GM13977 (cell line): Measurements from ENCODE around the gene VENTX.

Experiments
- DNase-seq: peaks from one replicate; pipeline ENCODE4 v3.0.0; 2012; ENCODE audit warnings: low spot score
- in situ Hi-C: fragments of 300-500 bp; cut with MboI; formaldehyde crosslinking; loops from one replicate; pipeline ENCODE4 v1.12.0; 2022; ENCODE audit warnings: low sequenced_read_pairs, low pct_unique_long_range_greater_than_20kb, mixed read lengths, inconsistent platforms; ENCODE audit not compliant: unreplicated experiment
- TF ChIP-seq, protein P1 (sequence below): IDR thresholded peaks from 2 replicates; pipeline ENCODE4 v1.5.1; 2012; ENCODE audit warnings: mild to moderate bottlenecking, control low read depth; ENCODE audit not compliant: insufficient read depth; ENCODE audit errors: extremely low read depth, missing control alignments

VENTX gene

DNA sequence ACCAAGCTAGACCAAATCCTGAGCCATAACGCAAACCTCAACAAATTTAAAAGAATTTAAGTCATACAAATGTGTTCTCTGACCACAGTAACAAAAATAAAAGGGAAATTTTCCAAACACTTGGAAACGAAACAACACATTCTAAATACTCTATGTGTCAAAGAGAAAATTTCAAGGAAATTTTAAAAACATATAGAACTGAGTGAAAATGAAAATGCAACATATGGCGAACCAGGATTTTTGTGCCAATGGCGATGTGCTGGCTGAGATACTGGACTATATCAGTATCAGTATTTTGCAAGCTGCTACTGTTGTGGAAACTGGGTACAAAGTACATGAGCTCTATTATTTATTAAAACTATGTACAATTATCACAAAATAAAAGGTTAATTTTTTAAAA lies 43.5 kb upstream of the VENTX start:
- in situ Hi-C loops, result no loop called here
- DNase-seq, result no peak
- TF ChIP-seq, protein P1, sequence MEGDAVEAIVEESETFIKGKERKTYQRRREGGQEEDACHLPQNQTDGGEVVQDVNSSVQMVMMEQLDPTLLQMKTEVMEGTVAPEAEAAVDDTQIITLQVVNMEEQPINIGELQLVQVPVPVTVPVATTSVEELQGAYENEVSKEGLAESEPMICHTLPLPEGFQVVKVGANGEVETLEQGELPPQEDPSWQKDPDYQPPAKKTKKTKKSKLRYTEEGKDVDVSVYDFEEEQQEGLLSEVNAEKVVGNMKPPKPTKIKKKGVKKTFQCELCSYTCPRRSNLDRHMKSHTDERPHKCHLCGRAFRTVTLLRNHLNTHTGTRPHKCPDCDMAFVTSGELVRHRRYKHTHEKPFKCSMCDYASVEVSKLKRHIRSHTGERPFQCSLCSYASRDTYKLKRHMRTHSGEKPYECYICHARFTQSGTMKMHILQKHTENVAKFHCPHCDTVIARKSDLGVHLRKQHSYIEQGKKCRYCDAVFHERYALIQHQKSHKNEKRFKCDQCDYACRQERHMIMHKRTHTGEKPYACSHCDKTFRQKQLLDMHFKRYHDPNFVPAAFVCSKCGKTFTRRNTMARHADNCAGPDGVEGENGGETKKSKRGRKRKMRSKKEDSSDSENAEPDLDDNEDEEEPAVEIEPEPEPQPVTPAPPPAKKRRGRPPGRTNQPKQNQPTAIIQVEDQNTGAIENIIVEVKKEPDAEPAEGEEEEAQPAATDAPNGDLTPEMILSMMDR, result no peak

DNA sequence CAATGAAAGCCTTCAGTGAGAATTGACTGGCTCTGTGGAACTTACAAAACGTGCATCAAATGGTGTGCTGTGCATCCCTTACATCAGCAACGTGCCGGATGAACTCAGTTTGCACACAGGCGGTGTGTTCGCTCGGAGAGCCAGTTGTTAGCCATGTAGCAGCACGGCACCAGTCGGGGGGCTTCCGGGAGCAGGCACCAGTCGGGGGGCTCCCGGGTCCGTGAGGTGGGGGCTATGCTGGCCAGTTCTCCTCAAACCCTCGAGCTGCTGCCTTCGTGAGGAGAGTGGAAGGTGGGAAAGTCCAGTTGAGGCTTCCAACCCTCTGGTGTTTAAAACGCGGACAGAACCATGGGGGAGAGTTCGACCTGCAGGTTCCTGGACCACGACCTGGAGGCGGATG lies 42.6 kb upstream of the VENTX start:
- in situ Hi-C loops, result no loop called here
- TF ChIP-seq, protein P1, result no peak
- DNase-seq, result no peak

DNA sequence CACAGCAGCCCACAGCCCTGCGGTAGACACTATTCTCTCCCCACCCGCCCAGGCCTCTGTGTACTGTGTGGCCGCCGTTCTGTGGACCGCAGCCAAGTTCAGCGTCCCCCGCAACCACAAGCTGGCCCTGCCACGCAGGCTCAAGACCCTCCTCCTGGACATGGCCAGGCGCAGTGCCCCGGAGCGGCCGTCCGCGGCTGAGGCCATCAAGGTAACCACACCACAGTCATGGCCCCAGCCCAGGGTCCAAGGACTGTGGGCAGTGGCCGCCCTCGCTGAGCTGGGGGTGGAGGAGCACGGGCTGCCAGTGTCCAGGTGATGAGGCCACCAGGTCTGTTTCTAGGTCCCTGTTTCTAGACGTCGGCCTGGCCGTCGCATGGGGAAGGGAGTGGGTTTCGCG lies 42.0 kb upstream of the VENTX start:
- in situ Hi-C loops, result no loop called here
- no peak for DNase-seq
- TF ChIP-seq, protein P1, result no peak

DNA sequence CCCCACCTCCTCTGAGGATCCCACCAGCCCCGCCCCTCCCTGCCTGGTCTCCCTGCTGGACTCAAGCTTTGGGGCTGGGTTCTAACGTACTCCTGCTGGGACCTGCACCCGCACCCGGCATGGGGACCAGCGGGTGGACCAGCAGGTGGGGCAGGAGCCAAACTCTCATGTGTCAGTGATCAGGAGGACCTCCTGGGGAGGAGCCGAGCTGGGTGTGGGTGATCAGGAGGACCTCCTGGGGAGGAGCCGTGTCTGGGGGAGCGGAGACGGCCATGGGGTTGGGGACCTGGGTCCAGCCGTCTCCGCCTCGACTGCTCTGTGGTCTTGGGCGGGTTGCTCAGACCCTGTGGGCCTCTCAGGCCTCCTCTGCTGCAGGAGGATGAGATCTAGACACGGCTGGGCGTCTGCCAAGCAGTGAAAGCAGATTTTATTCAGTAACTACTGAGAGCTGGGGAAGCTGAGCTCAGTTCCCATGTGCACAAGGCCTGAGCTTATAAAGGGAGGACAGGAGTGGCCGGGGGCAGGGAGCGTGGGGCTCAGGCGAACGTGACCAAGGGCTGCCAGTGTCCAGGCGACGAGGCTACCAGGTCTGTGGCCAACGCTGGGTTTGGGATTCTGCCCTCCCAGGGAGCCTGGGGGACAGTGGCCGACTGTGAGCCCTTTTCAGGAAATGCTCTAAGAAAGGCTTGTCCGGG lies 41.3 kb upstream of the VENTX start:
- in situ Hi-C loops, result no loop called here
- TF ChIP-seq, protein P1, result no peak
- no peak for DNase-seq

DNA sequence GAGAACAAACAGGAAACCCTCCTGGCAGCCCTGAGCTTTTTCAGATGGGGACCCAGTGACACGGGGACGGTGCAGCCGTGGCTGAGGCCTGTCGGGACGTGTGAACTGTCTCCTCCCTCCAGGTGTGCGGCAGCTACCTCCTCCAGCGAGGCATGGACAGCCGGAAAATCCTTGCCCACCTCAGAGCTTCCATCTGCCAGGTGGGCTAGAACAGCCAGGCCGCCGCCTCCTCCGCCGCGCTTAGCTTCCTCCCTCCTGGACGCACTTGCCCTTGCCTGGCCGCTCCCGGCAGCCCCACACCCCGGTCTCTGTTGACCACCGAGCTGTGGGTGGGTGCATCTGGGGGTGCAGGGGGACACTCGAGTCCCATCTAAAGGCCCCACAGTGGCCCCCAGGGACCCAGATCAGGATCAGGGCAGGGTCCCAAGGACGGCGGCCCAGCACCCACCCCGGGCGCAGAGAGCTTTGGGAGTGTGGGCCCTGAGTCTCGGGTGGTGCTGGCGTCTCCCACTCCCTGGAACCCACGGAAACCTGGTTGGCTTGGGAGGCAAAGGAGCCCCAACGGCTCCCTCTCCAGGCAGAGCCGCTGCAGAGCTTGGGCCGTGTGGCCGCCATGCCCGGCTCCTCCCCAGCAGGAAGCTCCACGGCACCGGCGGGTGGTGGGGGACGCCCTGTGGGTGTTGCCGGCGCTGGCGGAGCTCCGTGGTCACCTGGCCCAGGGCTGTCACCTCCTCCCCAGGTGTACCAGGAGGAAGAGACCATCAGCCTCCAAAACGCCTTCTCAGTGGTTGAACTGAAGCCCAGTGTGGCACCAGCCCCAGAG lies 40.5 kb upstream of the VENTX start:
- TF ChIP-seq, protein P1, result no peak
- in situ Hi-C loops, result no loop called here
- DNase-seq, result no peak

DNA sequence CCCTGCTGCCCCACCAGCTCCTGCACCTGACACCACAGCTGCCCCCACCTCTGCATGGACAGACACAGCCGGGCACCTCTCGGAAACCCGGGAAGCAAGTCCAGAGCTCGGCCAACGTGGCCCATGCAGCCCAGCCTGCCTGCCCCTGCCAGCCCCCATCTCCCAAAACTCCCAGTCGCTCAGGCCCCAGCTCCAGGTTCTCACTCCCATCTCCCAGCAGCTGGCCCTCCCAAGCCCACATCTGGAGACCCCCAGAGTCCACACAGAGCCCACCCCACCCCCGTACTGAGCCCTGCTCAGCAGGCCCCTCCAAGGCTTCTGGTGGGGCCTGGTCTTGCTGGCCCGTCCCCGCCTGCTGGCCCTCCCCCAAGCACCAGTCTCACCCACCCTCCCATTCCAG lies 39.9 kb upstream of the VENTX start:
- TF ChIP-seq, protein P1, result no peak
- DNase-seq, result no peak
- in situ Hi-C loops, result no loop called here
